GM20431 (cell line): Measurements from ENCODE around the gene ADAM12.

Experiments
- in situ Hi-C: fragments of 300-500 bp; cut with MseI, MboI; formaldehyde crosslinking; loops from one replicate; pipeline ENCODE4 v1.15.0; 2020; ENCODE audit warnings: low sequenced_read_pairs; ENCODE audit not compliant: unreplicated experiment

The ADAM12 gene

DNA sequence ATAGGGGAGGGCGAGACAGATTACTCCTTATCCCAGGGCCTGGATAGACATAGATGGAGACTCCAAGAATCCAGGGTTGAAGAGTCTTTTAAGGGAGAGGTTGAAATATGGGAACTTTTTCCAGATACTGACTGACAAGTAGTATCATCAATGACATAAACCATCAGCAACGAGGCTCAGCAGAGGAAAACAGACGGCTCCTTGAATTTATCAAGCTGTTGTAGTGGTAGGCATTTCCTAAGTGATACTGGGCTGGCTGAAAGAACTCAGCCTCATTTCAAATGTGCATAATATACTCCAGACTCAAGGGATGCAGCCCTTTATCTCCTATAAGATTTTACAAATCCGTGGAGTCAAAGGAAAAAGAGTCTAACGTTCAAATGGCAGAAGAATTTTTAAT is 341.4 kb downstream of the ADAM12 start:
- in situ Hi-C loops: no loop called here

DNA sequence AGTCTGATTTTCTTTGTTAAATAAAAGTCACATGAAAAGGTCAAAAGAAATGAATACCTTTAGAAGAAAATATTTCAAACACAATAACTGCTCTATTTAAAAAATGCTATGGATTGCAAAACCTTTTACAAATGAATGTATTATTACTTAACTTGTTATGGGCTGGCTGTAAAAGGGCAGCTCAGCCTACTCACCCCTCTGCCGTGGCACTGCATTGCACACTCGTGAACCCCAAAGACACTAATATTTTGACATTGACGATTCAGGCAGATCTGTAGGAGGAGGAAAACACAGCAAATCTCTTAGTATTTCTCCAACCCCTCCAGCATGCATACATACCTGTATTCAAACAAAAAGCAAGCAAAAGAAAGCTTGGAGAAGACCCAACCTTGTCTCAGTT is 342.4 kb downstream of the ADAM12 start:
- in situ Hi-C loops: no loop called here

- in situ Hi-C loops: no loop called here
These were observed 344.9 kb downstream of the ADAM12 start for GRCh38 chr10:126043389-126043788.

- in situ Hi-C loops: no loop called here
These were observed 345.4 kb downstream of the ADAM12 start for GRCh38 chr10:126042906-126043305.

GRCh38 chr10:126042354-126042753 is 345.9 kb downstream of the ADAM12 start:
- in situ Hi-C loops: no loop called here

DNA sequence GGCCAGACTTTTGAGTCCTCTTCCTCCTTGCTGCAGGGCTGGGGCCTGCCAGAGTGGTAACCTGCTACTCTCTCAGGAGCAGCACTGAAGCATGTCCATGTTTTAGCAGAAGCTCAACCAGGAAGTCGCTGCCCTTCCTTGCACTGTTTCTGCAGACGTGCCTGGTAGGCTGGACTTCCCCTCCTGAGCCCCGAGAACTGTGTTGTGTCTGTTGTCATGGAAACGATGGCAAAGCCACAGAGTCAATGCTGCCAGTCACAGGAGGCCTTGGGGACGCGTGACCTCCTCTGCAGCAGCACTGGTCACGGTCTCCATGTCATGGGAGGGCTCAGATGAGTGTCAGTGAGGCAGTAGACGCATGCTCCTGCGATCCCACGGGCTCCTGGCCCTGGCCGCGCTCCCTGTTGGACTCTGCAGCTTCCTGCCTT is 346.5 kb downstream of the ADAM12 start:
- in situ Hi-C loops: no loop called here

- in situ Hi-C loops: no loop called here
These were observed 347.2 kb downstream of the ADAM12 start for GRCh38 chr10:126041117-126041516.

GRCh38 chr10:126037946-126038345 is 350.3 kb downstream of the ADAM12 start:
- in situ Hi-C loops: no loop called here

DNA sequence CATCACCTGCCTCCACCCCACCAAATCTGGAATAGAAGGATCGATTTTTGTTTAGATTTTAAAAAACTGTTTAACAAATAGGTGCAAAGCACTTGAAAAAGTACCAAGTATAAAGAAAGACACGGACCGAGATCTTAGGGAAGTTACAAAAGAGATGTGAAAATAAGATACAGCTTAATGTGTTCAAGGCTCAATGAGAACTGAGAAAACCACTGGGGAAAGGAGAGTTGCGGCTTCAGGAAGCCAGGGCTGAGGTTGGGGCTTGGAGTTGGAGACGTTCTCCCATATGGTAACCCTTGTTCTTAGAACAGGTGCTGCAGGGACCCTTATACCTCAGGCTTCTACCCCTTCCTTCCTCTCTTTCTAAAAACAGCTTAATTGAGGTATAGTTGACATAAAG is 351.8 kb downstream of the ADAM12 start:
- in situ Hi-C loops: no loop called here

DNA sequence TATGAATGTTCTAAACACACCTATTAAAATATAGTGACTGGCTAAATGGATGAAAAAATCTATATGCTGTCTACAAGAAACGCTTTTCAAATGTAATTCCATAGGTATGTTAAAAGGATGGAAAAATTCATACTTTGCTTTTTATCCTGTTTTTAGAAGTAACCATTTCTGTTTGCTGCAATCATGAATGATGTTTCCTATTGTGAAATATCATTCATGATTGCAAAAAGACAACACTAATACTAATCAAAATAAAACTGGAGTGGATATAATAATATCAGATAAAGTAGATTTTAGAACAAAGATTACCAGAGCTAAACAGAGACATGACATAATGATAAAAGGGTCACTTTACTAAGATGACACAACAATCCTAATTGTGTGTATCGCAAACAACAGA is 353.7 kb downstream of the ADAM12 start:
- in situ Hi-C loops: no loop called here

DNA sequence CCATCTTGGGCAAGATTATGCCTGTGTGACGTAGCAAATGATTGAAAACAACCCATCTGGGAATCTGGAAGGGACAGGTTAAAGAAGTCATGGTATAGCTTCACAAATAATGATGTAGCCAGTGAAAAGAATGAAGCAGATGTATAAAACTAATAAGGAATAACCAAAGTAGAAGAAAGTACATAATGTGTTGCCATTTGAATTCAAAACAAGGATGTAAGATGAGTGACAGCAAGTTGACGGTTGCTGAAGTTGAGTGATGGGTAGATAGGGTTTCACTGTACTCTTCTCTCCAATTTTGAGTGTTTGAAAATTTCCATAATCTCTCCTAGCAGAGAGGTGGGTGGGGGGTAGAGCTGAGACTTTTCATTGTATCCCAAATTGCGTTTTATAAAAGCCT is 358.3 kb downstream of the ADAM12 start:
- in situ Hi-C loops: no loop called here

- in situ Hi-C loops: no loop called here
These were observed 360.6 kb downstream of the ADAM12 start for GRCh38 chr10:126027692-126028091.

DNA sequence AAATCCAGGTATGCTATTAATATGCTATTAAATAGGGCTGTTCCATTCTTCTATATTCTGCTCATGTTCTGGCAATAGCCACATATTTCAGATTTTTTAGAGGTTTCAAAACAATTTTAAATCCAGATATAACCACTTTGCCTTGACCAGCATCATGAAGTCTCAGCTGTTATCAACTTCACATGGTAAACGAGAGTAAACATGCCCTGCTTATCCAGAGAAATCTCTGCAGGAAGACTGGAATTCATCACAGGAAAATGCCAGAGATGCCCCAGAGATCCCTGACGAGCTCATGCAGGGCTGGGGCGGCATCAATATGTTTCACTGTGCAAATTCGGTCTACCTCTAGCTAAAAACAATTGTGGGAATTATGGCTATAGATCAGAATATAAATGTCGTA is 365.4 kb downstream of the ADAM12 start:
- in situ Hi-C loops: no loop called here

DNA sequence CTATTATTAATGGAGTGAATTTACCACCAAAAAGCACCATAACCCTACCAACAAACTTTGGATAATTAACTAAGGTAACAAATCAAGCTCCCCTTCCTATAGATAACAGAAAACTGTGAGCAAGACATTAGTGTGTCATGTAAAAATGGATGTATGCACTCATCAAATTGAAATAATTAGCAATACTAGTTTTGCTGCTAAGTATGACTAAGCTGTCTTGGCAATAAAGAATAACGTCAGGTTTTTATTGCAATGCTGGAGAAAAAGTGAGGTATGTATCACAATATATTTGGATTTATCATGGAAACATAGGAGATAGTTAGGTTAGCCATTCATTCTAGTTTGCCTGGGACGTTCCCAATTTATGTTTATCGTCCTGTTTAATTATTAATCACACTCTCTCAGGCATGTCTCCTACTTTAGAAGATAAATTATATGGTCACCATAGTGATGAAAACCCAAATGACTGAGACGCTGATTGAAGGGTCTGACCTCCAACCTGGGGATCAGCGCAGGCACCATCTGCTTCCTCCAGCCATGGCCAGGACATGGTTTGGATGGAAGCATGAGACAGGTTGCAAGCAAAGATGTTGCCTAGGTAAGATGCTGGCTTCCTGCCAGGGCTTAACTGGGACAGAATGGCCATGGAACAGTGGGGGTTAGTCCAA is 366.3 kb downstream of the ADAM12 start:
- in situ Hi-C loops: no loop called here

- in situ Hi-C loops: no loop called here
These were observed 370.2 kb downstream of the ADAM12 start for GRCh38 chr10:126017961-126018560.

GRCh38 chr10:126016882-126017281 is 371.4 kb downstream of the ADAM12 start:
- in situ Hi-C loops: no loop called here

GRCh38 chr10:126016156-126016805 is 372.0 kb downstream of the ADAM12 start:
- in situ Hi-C loops: no loop called here

GRCh38 chr10:126015413-126015812 is 372.9 kb downstream of the ADAM12 start:
- in situ Hi-C loops: no loop called here

GRCh38 chr10:126014309-126014708 is 374.0 kb downstream of the ADAM12 start:
- in situ Hi-C loops: no loop called here

DNA sequence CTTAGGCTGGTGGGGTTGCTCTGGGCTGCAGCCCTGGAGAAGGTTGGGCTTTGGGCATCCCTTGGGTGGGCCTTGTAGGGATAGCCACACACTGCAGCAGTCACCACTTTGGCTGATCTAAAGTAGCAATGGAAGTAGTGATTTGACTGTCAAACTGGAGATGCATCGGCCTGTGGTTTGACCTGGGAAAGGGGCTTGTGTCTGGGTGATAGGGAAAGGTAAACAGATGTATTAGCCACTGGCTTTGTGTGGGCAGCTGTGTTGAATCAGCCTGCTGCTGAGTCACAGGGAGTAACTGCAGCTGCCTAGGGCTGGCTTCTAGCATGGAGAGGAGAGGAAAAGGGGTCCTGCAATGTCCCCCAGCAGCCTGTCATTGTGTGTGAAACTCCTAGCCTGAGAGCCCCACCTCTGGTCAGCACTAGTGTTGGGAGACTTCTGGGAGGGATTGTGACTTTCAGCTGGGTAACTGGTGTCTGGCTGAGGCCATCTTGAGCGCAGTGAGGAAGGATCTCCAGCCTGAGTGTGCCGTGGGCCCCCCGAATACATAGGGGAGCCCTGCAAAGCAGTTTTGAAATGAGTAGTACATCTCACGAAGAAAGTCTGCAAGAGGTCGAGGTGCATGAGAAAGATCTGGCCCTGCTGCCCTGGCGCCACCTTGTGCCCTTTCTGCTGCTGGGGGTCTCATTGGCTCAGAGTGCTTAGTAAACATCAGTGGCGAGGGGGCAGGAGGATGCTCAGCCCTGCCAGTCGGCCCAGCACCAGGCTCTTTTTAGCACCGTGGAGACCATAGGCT is 374.6 kb downstream of the ADAM12 start:
- in situ Hi-C loops: no loop called here

- in situ Hi-C loops: no loop called here
These were observed 375.8 kb downstream of the ADAM12 start for GRCh38 chr10:126012485-126012884.
